ENCODE results near the gene HSD3B2. TPM values are rescaled to one million over a fixed set of nuclear protein-coding genes. Genes with fewer than 3 reads are reported as not detected.

Gene HSD3B2
- polyA plus RNA-seq, 3 donors: 1.0 to 2.4 (median 1.9) TPM

Other genes starting within 250 kb of the HSD3B2 start
- 100 to 1,000 TPM in 1 of 3 donors, 10 to 100 TPM in 2; 75.5 to 117 (median 93.8) TPM for gene HAO2, start 46.4 kb upstream of the HSD3B2 start, polyA plus RNA-seq (ENCODE audit: insufficient read length in 3 of 3)
- gene HSD3B1, start 92.1 kb downstream of the HSD3B2 start, polyA plus RNA-seq (ENCODE audit: insufficient read length in 3 of 3): under 1 TPM; 0.40 to 0.82 (median 0.50) TPM
- gene ZNF697, start 233.1 kb downstream of the HSD3B2 start, polyA plus RNA-seq (ENCODE audit: insufficient read length in 3 of 3): 10 to 100 TPM; 19.8 to 22.9 (median 21.3) TPM

Data from renal cortex interstitium (tissue), 3 donors.